Activated T-helper 2 cell treated with anti-CD3 and anti-CD28 coated beads, Interferon-gamma antibody, Interleukin-2, Interleukin-4, amounts not matched to agents 10 μg/mL and 5 μg/mL and 100 μg/mL, durations not matched to agents 14 hours and 24 hours and 36 hours (primary cell): ENCODE measurements around the gene LCE1F. TPM values are rescaled to one million over a fixed set of nuclear protein-coding genes. Genes with fewer than 3 reads are reported as not detected.

Experiments used
- DNase-seq: peaks from one replicate; pipeline ENCODE4 v3.0.0; 2021; ENCODE audit warnings: low spot score
- H3K27ac Mint-ChIP-seq: one replicate; pipeline ENCODE4 v1.8.0; 2021; ENCODE audit warnings: mixed read lengths
- H3K27me3 Mint-ChIP-seq: one replicate; pipeline ENCODE4 v1.8.0; 2021; ENCODE audit warnings: low read depth, mixed read lengths
- H3K36me3 Mint-ChIP-seq: one replicate; pipeline ENCODE4 v1.8.0; 2021; ENCODE audit warnings: low read depth, mixed read lengths
- H3K4me1 Mint-ChIP-seq: one replicate; pipeline ENCODE4 v1.8.0; 2021; ENCODE audit warnings: low read depth, mixed read lengths
- H3K4me3 Mint-ChIP-seq: one replicate; pipeline ENCODE4 v1.8.0; 2021; ENCODE audit warnings: low read depth, mild to moderate bottlenecking, moderate library complexity, mixed read lengths
- H3K9me3 Mint-ChIP-seq: one replicate; pipeline ENCODE4 v1.8.0; 2021; ENCODE audit warnings: mixed read lengths
- intact Hi-C: fragments of 100-400 bp; cut with micrococcal nuclease; formaldehyde crosslinking; loops from one replicate; pipeline ENCODE4 v1.15.1; 2023
- total RNA-seq: library from RNA; stranded (reverse); gene quantifications from 2 replicates; pipeline ENCODE4 v1.2.3, GENCODE V29; 2022

The LCE1F gene
- total RNA-seq, 1 donor from 2014 or later, result not detected

DNA sequence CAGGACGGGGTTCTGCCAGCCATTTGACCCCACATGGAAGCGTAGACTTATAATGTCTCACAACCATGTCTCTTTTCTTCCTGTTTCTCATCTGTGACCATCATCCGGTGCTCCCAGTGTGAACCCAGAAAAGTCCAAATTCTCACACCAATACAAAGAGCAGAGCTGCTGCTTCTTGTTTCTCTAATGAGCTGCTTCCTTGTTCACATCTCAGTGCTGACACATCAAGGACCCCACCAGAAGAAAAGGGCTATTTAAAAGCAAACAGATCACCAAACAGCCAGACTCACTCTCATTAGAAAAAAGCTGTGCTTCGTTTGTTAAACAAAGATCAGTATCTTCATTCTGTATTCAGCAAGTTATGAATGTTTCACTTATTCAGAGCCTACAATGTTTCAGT, 20.7 kb downstream of the LCE1F start:
- no peaks in the 10 kb centered on the region for H3K9me3 Mint-ChIP-seq
- H3K27me3 Mint-ChIP-seq, result peaks cover 6% of the 10 kb centered on the region
- H3K4me1 Mint-ChIP-seq, result no peaks in the 10 kb centered on the region
- DNase-seq, result no peak
- H3K36me3 Mint-ChIP-seq, result no peaks in the 10 kb centered on the region
- H3K4me3 Mint-ChIP-seq, result no peak overlapping the region
- intact Hi-C loops, result no loop called here
- H3K27ac Mint-ChIP-seq, result no peak overlapping the region

GRCh38 chr1:152796421-152796820, 21.5 kb downstream of the LCE1F start, which contains the start of gene LCE1D:
LCE1D (plus strand) TSS chr1:152796721; CDS start chr1:152797795, 1,074 bp downstream.
- DNase-seq, result no peak
- no peaks in the 10 kb centered on the region for H3K4me1 Mint-ChIP-seq
- intact Hi-C loops, result no loop called here
- H3K4me3 Mint-ChIP-seq, result no peak within 1 kb of the TSS
- no peak within 1 kb of the TSS for H3K27ac Mint-ChIP-seq
- peaks cover 6% of the 10 kb centered on the region for H3K27me3 Mint-ChIP-seq
- H3K9me3 Mint-ChIP-seq, result no peaks in the 10 kb centered on the region
- no peaks in the 10 kb centered on the region for H3K36me3 Mint-ChIP-seq

- peaks cover 7% of the 10 kb centered on the region for H3K27me3 Mint-ChIP-seq
- intact Hi-C loops, result no loop called here
These were observed 26.4 kb downstream of the LCE1F start for GRCh38 chr1:152801333-152801732.

DNA sequence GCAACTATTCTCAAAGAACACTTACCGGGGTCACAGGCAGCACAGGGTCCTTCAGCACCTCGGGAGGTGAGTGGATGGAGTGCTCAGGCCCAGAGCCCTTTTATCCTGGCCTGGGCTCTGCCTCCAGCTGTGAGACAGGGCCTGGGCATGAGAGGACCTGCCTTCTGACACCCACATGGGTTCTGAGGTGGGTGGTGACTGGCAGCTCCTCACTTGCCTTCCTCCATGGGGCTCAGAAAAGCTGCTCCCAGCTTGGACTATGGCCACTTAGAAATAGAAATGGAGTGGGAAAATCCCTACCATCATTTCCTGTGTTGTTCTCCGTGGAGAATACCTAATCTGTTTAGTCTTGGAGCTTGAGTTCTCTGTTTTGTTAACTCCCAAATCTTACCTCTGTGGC, 31.6 kb downstream of the LCE1F start, which contains the start of gene LCE1C:
Gene LCE1C, minus strand, starts transcription at position 76 of the 400 bp plus-strand sequence. CDS start 1,173 bp downstream, outside the sequence.
- intact Hi-C loops, result no loop called here
- peaks cover 2% of the 10 kb centered on the region for H3K27me3 Mint-ChIP-seq
- DNase-seq, result no peak
- no peaks in the 10 kb centered on the region for H3K9me3 Mint-ChIP-seq
- no peaks in the 10 kb centered on the region for H3K4me1 Mint-ChIP-seq
- no peak within 1 kb of the TSS for H3K4me3 Mint-ChIP-seq
- no peak within 1 kb of the TSS for H3K27ac Mint-ChIP-seq
- H3K36me3 Mint-ChIP-seq, result no peaks in the 10 kb centered on the region

More at GRCh38 chr1:152801333-152801732, 26.4 kb downstream of the LCE1F start:
- H3K4me3 Mint-ChIP-seq, result no peak overlapping the region
- no peaks in the 10 kb centered on the region for H3K4me1 Mint-ChIP-seq
- no peaks in the 10 kb centered on the region for H3K36me3 Mint-ChIP-seq
- no peaks in the 10 kb centered on the region for H3K9me3 Mint-ChIP-seq
- no peak for DNase-seq
- H3K27ac Mint-ChIP-seq, result no peak overlapping the region

GRCh38 chr1:152811050-152811449, 36.1 kb downstream of the LCE1F start:
- H3K36me3 Mint-ChIP-seq, result no peaks in the 10 kb centered on the region

DNA sequence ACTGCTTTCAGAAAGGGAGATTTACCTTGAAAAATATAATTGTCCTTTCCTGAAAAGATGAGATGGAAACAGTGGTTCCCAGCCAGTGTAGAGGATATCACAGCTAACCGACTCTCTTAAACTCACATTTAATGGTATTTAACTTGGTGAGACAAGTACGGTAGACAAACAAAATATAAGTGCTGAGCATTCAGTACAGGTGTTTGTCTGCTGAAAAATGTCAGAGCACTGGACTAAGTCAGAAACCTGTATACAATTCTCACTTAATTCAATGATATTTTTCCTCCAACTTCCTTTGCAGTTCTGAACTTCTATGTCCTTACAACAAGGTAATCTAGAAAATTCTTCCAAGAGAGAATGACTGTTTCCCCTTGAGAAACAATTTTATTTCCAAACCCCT, 36.7 kb downstream of the LCE1F start, which contains the start of gene LCE1B:
Gene LCE1B, plus strand, starts transcription at position 301 of the 400 bp plus-strand sequence. CDS start 476 bp downstream, outside the sequence.
- Mint-ChIP-seq H3K9me3 (no peaks in the 10 kb centered on the region), H3K4me3 (no peak within 1 kb of the TSS), H3K4me1 (no peaks in the 10 kb centered on the region), H3K36me3 (no peaks in the 10 kb centered on the region), H3K27me3 (no peaks in the 10 kb centered on the region), H3K27ac (no peak within 1 kb of the TSS)
- intact Hi-C loops, result no loop called here
- no peak for DNase-seq

More at GRCh38 chr1:152811050-152811449, 36.1 kb downstream of the LCE1F start:
- DNase-seq, result no peak
- Mint-ChIP-seq H3K9me3 (no peaks in the 10 kb centered on the region), H3K27ac (no peak overlapping the region), H3K27me3 (no peaks in the 10 kb centered on the region), H3K4me1 (no peaks in the 10 kb centered on the region), H3K4me3 (no peak overlapping the region)
- intact Hi-C loops, result no loop called here

GRCh38 chr1:152817309-152817708, 42.4 kb downstream of the LCE1F start:
- no peaks in the 10 kb centered on the region for H3K4me1 Mint-ChIP-seq
- H3K9me3 Mint-ChIP-seq, result no peaks in the 10 kb centered on the region
- peaks cover 3% of the 10 kb centered on the region for H3K27me3 Mint-ChIP-seq
- no peak overlapping the region for H3K4me3 Mint-ChIP-seq
- intact Hi-C loops, result no loop called here
- DNase-seq, result no peak
- no peaks in the 10 kb centered on the region for H3K36me3 Mint-ChIP-seq
- no peak overlapping the region for H3K27ac Mint-ChIP-seq

GRCh38 chr1:152823294-152823693, 48.4 kb downstream of the LCE1F start:
- DNase-seq, result no peak
- no peaks in the 10 kb centered on the region for H3K9me3 Mint-ChIP-seq
- H3K4me3 Mint-ChIP-seq, result no peak overlapping the region
- H3K36me3 Mint-ChIP-seq, result no peaks in the 10 kb centered on the region
- peaks cover 3% of the 10 kb centered on the region for H3K27me3 Mint-ChIP-seq
- H3K27ac Mint-ChIP-seq, result no peak overlapping the region
- H3K4me1 Mint-ChIP-seq, result no peaks in the 10 kb centered on the region
- intact Hi-C loops, result no loop called here

- Mint-ChIP-seq H3K4me3 (no peak overlapping the region), H3K9me3 (no peaks in the 10 kb centered on the region), H3K27me3 (no peaks in the 10 kb centered on the region), H3K36me3 (no peaks in the 10 kb centered on the region), H3K4me1 (no peaks in the 10 kb centered on the region), H3K27ac (no peak overlapping the region)
- DNase-seq, result no peak
- intact Hi-C loops, result no loop called here
These were observed 50.0 kb downstream of the LCE1F start for GRCh38 chr1:152824964-152825363.

Other genes with a start within 250 kb of the LCE1F start
- not detected in 2 replicates for gene LCE3E, start 208.4 kb upstream of the LCE1F start, total RNA-seq
- gene LCE3D, start 194.6 kb upstream of the LCE1F start, total RNA-seq, result not detected in 2 replicates
- not detected in 2 replicates for gene LCE3C, start 174.9 kb upstream of the LCE1F start, total RNA-seq
- not detected in 2 replicates for gene LCE3B, start 161.3 kb upstream of the LCE1F start, total RNA-seq
- not detected in 2 replicates for gene LCE3A, start 152.0 kb upstream of the LCE1F start, total RNA-seq
- gene LCE2D, start 111.8 kb upstream of the LCE1F start, total RNA-seq, result not detected in 2 replicates
- not detected in 2 replicates for gene LCE2C, start 99.9 kb upstream of the LCE1F start, total RNA-seq
- not detected in 2 replicates for gene LCE2B, start 89.0 kb upstream of the LCE1F start, total RNA-seq
- not detected in 2 replicates for gene LCE2A, start 76.8 kb upstream of the LCE1F start, total RNA-seq
- not detected in 2 replicates for gene LCE4A, start 67.0 kb upstream of the LCE1F start, total RNA-seq
- gene KPRP, start 17.1 kb upstream of the LCE1F start, total RNA-seq, result not detected in 2 replicates
- not detected in 2 replicates for gene LCE1E, start 11.1 kb downstream of the LCE1F start, total RNA-seq
- gene LCE1D, start 21.6 kb downstream of the LCE1F start, total RNA-seq, result not detected in 2 replicates
- not detected in 2 replicates for gene LCE1C, start 31.5 kb downstream of the LCE1F start, total RNA-seq
- not detected in 2 replicates for gene LCE1B, start 36.8 kb downstream of the LCE1F start, total RNA-seq
- not detected in 2 replicates for gene LCE1A, start 52.3 kb downstream of the LCE1F start, total RNA-seq
- not detected in 2 replicates for gene LCE6A, start 67.7 kb downstream of the LCE1F start, total RNA-seq
- gene LCE7A, start 84.9 kb downstream of the LCE1F start, total RNA-seq, result not detected in 2 replicates
- not detected in 2 replicates for gene SMCP, start 103.2 kb downstream of the LCE1F start, total RNA-seq
- gene IVL, start 133.4 kb downstream of the LCE1F start, total RNA-seq, result not detected in 2 replicates
- gene SPRR5, start 172.1 kb downstream of the LCE1F start, total RNA-seq, result not detected in 2 replicates
- not detected in 2 replicates for gene SPRR4, start 195.5 kb downstream of the LCE1F start, total RNA-seq
- not detected in 2 replicates for gene SPRR1A, start 208.9 kb downstream of the LCE1F start, total RNA-seq
- not detected in 2 replicates for gene SPRR3, start 226.6 kb downstream of the LCE1F start, total RNA-seq